ENCODE data around the gene LIMS2. TPM values are rescaled to one million over a fixed set of nuclear protein-coding genes. Genes with fewer than 3 reads are reported as not detected.
A peak's percentile ranks its signal among the peaks of the same experiment; 100 is the strongest.

Gene LIMS2
- total and polyA plus RNA-seq, 2 donors (not counting 3 experiments of a cell fraction or from before 2014, with no cell fraction given), result 48.3 to 55.6 TPM

- POLR2A ChIA-PET, result no interaction called here
- Histone ChIP-seq H3K27me3 (ENCODE audit: control insufficient read depth in 2 of 2, insufficient read depth in 2 of 2, low read length in 2 of 2) (no peaks in the 10 kb centered on the region), H3K4me2 (ENCODE audit: insufficient read depth, low read length) (no peak overlapping the region), H3K9ac (replicated peaks; ENCODE audit: extremely low read depth, insufficient read depth, low read length) (no peak overlapping the region), H3K4me3 (replicated peaks in 1 of 3; ENCODE audit: insufficient read depth in 1 of 3, low read depth in 1 of 3, low read length in 3 of 3) (no peak overlapping the region), H3K79me2 (ENCODE audit: control insufficient read depth, insufficient read depth, low read length) (no peaks in the 10 kb centered on the region), H3K9me1 (replicated peaks; ENCODE audit: control insufficient read depth, extremely low read depth, insufficient read depth, low read length) (no peaks in the 10 kb centered on the region), H3K9me3 (replicated peaks; ENCODE audit: control insufficient read depth, insufficient read depth, low read length) (no peaks in the 10 kb centered on the region), H2AFZ (ENCODE audit: low read depth, low read length) (no peak overlapping the region), H3K4me1 (ENCODE audit: control insufficient read depth, extremely low read depth, insufficient read depth, low read length) (no peaks in the 10 kb centered on the region), H3K27ac (ENCODE audit: insufficient read depth, low read depth, low read length) (no peak overlapping the region), H4K20me1 (replicated peaks; ENCODE audit: control insufficient read depth, extremely low read depth, insufficient read depth, low read length) (no peaks in the 10 kb centered on the region), H3K36me3 (ENCODE audit: control insufficient read depth in 2 of 2, extremely low read depth in 1 of 2, insufficient read depth in 2 of 2, low read length in 2 of 2) (peaks cover 14 to 25% of the 10 kb centered on the region in 2 experiments)
- DNase-seq (ENCODE audit: low read depth, low spot score) (no peak), FAIRE-seq (no peak)
- CTCF ChIA-PET, result no interaction called here
- BruUV-seq (replicated peaks), result no TSS peak
- intact Hi-C loops (cut with micrococcal nuclease) (no loop called here), dilution Hi-C loops (cut with MboI; ENCODE audit: extremely low pct_ligation_motif_present, low sequenced_read_pairs) (no loop called here)
- no peak for TF ChIP-seq CTCF (IDR thresholded peaks at IDR 0.05; ENCODE audit: extremely low read depth in 1 of 2, insufficient read depth in 1 of 2, low read depth in 1 of 2, low read length in 2 of 2)
- TF ChIP-seq GATA2 (IDR thresholded peaks at IDR 0.05; ENCODE audit: insufficient read depth, insufficient read length, low read depth, low read length), result no peak
- TF ChIP-seq POLR2AphosphoS5 (IDR thresholded peaks at IDR 0.05; ENCODE audit: insufficient read depth, low read depth, low read length), result no peak
- TF ChIP-seq FOS (IDR thresholded peaks at IDR 0.05; ENCODE audit: borderline replicate concordance, insufficient read depth, low read length), result peak; percentile 41
These were observed 46.6 kb upstream of the LIMS2 start for GRCh38 chr2:127721978-127722355.

- Histone ChIP-seq H3K4me3 (replicated peaks in 1 of 3; ENCODE audit: insufficient read depth in 1 of 3, low read depth in 1 of 3, low read length in 3 of 3) (no peak overlapping the region), H3K36me3 (ENCODE audit: control insufficient read depth in 2 of 2, extremely low read depth in 1 of 2, insufficient read depth in 2 of 2, low read length in 2 of 2) (peaks cover 16 to 25% of the 10 kb centered on the region in 2 experiments), H3K4me1 (ENCODE audit: control insufficient read depth, extremely low read depth, insufficient read depth, low read length) (no peaks in the 10 kb centered on the region), H3K27ac (ENCODE audit: insufficient read depth, low read depth, low read length) (no peak overlapping the region), H3K27me3 (ENCODE audit: control insufficient read depth in 2 of 2, insufficient read depth in 2 of 2, low read length in 2 of 2) (no peaks in the 10 kb centered on the region), H3K4me2 (ENCODE audit: insufficient read depth, low read length) (no peak overlapping the region), H2AFZ (ENCODE audit: low read depth, low read length) (no peak overlapping the region), H3K9ac (replicated peaks; ENCODE audit: extremely low read depth, insufficient read depth, low read length) (no peak overlapping the region), H3K9me3 (replicated peaks; ENCODE audit: control insufficient read depth, insufficient read depth, low read length) (no peaks in the 10 kb centered on the region), H3K79me2 (ENCODE audit: control insufficient read depth, insufficient read depth, low read length) (no peaks in the 10 kb centered on the region), H4K20me1 (replicated peaks; ENCODE audit: control insufficient read depth, extremely low read depth, insufficient read depth, low read length) (no peaks in the 10 kb centered on the region), H3K9me1 (replicated peaks; ENCODE audit: control insufficient read depth, extremely low read depth, insufficient read depth, low read length) (no peaks in the 10 kb centered on the region)
- DNase-seq (ENCODE audit: low read depth, low spot score) (no peak), FAIRE-seq (no peak)
- dilution Hi-C loops (cut with MboI; ENCODE audit: extremely low pct_ligation_motif_present, low sequenced_read_pairs), result no loop called here
- TF ChIP-seq MAX (IDR thresholded peaks at IDR 0.05; ENCODE audit: insufficient read depth, insufficient read length), result no peak
- TF ChIP-seq CTCF (IDR thresholded peaks at IDR 0.05; ENCODE audit: extremely low read depth in 1 of 2, insufficient read depth in 1 of 2, low read depth in 1 of 2, low read length in 2 of 2), result no peak
- no TSS peak for BruUV-seq (replicated peaks)
- intact Hi-C loops (cut with micrococcal nuclease), result no loop called here
- ChIA-PET CTCF (no interaction called here), POLR2A (no interaction called here)
These were observed 46.1 kb upstream of the LIMS2 start for GRCh38 chr2:127721311-127721977.
